ENCODE measurements around the gene SAMD11.
"Not testable (repeated sequence)": the region's sequence is repeated elsewhere in the genome, so short reads cannot be mapped to it uniquely, and the experiment has no call there.

SAMD11 gene

GRCh38 chr1:974687-975328, 51.1 kb downstream of the SAMD11 start:
- TF ChIP-seq, protein P1, sequence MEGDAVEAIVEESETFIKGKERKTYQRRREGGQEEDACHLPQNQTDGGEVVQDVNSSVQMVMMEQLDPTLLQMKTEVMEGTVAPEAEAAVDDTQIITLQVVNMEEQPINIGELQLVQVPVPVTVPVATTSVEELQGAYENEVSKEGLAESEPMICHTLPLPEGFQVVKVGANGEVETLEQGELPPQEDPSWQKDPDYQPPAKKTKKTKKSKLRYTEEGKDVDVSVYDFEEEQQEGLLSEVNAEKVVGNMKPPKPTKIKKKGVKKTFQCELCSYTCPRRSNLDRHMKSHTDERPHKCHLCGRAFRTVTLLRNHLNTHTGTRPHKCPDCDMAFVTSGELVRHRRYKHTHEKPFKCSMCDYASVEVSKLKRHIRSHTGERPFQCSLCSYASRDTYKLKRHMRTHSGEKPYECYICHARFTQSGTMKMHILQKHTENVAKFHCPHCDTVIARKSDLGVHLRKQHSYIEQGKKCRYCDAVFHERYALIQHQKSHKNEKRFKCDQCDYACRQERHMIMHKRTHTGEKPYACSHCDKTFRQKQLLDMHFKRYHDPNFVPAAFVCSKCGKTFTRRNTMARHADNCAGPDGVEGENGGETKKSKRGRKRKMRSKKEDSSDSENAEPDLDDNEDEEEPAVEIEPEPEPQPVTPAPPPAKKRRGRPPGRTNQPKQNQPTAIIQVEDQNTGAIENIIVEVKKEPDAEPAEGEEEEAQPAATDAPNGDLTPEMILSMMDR (IDR thresholded peaks at IDR 0.05; ENCODE audit: low read depth, low read length, missing control alignments) = no peak
- in situ Hi-C loops (cut with HindIII; ENCODE audit: low sequenced_read_pairs) = no loop called here
- DNase-seq (ENCODE audit: low read depth) = no peak
- H3K4me3 ChIP-seq (ENCODE audit: low read depth, low read length) = no peak overlapping the region

GRCh38 chr1:975365-975764, 51.6 kb downstream of the SAMD11 start:
- H3K4me3 ChIP-seq (ENCODE audit: low read depth, low read length) = no peak overlapping the region
- in situ Hi-C loops (cut with HindIII; ENCODE audit: low sequenced_read_pairs) = no loop called here
- no peak for DNase-seq (ENCODE audit: low read depth)
- TF ChIP-seq, protein P1 (IDR thresholded peaks at IDR 0.05; ENCODE audit: low read depth, low read length, missing control alignments) = no peak

DNA sequence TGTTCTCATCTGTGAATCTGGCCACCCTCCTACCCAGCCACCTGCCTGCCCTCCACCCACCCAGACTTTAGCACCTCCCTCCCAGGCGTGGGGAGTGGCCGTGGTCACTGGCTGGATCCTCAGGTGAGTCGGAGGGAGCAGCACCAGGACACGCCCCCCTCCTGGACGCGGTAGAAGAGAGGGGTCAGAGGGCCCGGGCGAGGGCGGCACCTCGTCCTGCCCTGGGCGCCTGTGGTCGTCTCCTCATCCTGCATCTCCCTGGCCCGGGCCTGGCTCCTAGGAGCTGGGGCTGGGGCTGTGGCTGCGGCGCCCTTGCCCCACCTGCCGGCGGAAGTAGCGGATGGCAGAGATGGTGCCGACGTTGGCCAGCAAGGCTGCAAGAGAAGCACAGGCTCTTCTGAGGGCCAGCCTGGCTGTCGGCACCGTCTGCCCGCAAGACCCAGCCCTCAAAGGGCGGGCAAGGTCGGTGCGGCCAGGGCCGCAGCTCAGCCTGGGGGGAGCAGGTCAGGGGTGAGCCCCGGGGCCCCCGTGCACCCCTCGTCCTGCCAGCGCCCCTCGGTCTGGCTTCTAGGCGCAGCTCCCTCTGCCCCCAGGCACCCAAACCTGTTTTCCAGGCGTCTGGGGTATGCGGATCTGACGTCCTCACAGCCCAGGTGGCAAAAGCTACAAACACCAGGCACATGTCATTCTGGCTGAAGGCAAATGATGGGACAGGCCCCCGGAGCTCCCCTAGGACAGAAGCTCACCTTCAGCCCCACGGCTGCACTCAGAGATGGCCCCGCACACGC, 52.4 kb downstream of the SAMD11 start:
- no peak for DNase-seq (ENCODE audit: low read depth)
- no peak overlapping the region for H3K4me3 ChIP-seq (ENCODE audit: low read depth, low read length)
- in situ Hi-C loops (cut with HindIII; ENCODE audit: low sequenced_read_pairs) = no loop called here
- TF ChIP-seq, protein P1 (IDR thresholded peaks at IDR 0.05; ENCODE audit: low read depth, low read length, missing control alignments) = peak; percentile 52

DNA sequence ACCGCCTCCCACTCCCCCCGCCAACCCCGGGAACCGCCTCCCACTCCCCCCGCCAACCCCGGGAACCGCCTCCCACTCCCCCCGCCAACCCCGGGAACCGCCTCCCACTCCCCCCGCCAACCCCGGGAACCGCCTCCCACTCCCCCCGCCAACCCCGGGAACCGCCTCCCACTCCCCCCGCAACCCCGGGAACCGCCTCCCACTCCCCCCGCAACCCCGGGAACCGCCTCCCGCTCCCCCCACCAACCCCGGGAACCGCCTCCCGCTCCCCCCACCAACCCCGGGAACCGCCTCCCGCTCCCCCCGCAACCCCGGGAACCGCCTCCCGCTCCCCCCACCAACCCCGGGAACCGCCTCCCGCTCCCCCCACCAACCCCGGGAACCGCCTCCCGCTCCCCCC, 53.1 kb downstream of the SAMD11 start:
- H3K4me3 ChIP-seq (ENCODE audit: low read depth, low read length); in situ Hi-C loops (cut with HindIII; ENCODE audit: low sequenced_read_pairs); DNase-seq (ENCODE audit: low read depth): not testable (repeated sequence)

- in situ Hi-C loops (cut with HindIII; ENCODE audit: low sequenced_read_pairs) = no loop called here
- H3K4me3 ChIP-seq (ENCODE audit: low read depth, low read length) = no peak overlapping the region
- TF ChIP-seq, protein P1 (IDR thresholded peaks at IDR 0.05; ENCODE audit: low read depth, low read length, missing control alignments) = no peak
- DNase-seq (ENCODE audit: low read depth) = no peak
Measured at GRCh38 chr1:978069-978834, 54.5 kb downstream of the SAMD11 start.

DNA sequence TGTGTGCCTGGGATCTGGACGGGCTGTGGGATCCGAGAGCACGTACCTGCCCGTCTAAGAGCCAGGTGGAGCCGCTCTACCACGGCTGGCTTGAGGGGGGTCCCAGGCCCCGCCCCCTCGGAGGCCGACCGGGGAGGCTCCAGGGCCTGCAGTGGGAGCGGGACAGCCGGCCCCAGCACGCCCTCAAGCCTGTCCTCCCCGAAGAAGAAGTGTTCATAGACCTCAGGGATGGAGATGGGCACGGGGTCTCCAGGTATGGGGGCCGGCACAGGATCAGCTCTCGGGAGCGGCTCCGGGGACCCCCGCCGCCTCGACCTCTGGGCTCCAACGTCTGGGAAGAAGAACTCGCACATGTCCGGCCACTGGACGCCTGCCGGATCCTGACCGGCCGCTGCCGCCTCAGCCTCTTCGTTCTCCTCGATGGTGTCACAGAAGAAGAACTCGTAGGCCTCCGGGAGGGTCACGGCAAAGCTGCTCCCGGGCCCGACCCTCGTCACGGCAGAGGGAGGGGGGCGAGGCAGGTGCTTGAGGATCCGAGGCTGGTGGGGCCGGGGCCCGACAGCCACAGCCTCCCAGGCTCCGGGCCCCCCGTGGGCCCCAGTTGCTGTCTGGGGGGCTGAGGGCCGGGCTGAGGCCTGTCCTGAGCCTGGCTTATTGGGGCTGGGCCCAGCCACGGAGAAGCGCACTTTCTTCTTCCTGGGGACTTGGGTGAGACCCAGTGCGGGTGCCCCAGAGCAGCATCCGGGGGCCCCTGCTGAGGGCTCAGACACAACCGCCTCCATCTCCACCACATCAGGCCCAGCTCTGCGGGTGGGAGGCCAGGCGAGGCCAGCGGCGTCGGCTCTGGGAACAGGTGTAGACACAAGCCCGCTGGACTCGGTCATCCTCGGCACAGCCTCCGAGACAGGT, 55.4 kb downstream of the SAMD11 start:
- TF ChIP-seq, protein P1 (IDR thresholded peaks at IDR 0.05; ENCODE audit: low read depth, low read length, missing control alignments) = no peak
- in situ Hi-C loops (cut with HindIII; ENCODE audit: low sequenced_read_pairs) = no loop called here
- no peak for DNase-seq (ENCODE audit: low read depth)
- no peak overlapping the region for H3K4me3 ChIP-seq (ENCODE audit: low read depth, low read length)
